SK-N-MC (cell line): ENCODE measurements around the gene AHDC1.

ENCODE experiments used
- EZH2 ChIP-seq: fragments of 200-600 bp; sonication (generic); IDR thresholded peaks from one replicate; pipeline ENCODE4 v1.6.1; 2017; ENCODE audit warnings: antibody characterized with exemption
- FOXP2 ChIP-seq: optimal IDR thresholded peaks from 2 replicates; pipeline ENCODE3; 2011; ENCODE audit warnings: mild to moderate bottlenecking, moderate library complexity; ENCODE audit not compliant: insufficient read depth; ENCODE audit errors: extremely low read length, control extremely low read depth
- POLR2AphosphoS5 ChIP-seq: IDR thresholded peaks from 2 replicates; pipeline ENCODE4 v1.6.1; 2012; ENCODE audit warnings: mild to moderate bottlenecking, low read depth, low read length, borderline replicate concordance

DNA sequence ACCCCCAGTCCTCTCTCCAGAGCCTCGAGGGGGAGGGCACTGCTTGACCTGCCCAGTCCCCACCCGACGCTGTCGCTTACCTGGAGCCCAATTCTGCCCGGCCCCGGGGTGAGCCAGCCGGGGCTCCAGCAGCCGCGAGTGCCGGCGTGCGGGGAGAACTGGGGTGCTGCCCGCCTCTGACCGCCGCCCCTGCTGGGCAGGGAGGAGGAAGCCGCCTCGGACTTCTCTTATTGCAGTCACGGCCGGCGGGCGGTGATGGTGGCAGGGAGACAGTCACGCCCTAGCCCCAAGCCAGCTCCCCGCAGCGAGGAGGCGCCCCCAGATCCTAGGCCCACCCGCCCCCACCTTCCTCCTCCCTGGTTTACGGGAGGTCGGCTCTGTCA lies 31.0 kb upstream of the AHDC1 start, which contains the start of gene FGR:
- no peak for TF ChIP-seq POLR2AphosphoS5
- TF ChIP-seq EZH2: no peak
- no peak for TF ChIP-seq FOXP2
